H1 (cell line): ENCODE data around the gene DPYSL3. TPM values are rescaled to one million over a fixed set of nuclear protein-coding genes. Genes with fewer than 3 reads are reported as not detected.

Experiments
- CTCF ChIA-PET: fragments of 300-600 bp; sonication (Branson Sonifier 250); formaldehyde crosslinking; loops from one replicate; lab custom pipeline; 2021; ENCODE audit not compliant: partially characterized antibody; lab: Charles Lee
- POLR2A ChIA-PET: fragments of 300-600 bp; sonication (Branson Sonifier 250); formaldehyde crosslinking; loops from one replicate; lab custom pipeline; 2021; ENCODE audit warnings: inconsistent platforms; ENCODE audit not compliant: partially characterized antibody; lab: Charles Lee
- DNase-seq, 2 experiments: peaks; one replicate each; pipeline versions ENCODE4 v3.0.0 to v3.0.0-alpha.2; 2010 to 2022; ENCODE audit warnings: low spot score in 2 of 2, low read depth in 1 of 2, mixed read lengths in 1 of 2
- FAIRE-seq: peaks from 2 replicates; lab custom pipeline; 2011; peaks lifted over from hg19 to GRCh38; lab: Jason Lieb, UNC
- H2AFZ ChIP-seq: 2 replicates; pipeline ENCODE4 v1.8.1; 2012; ENCODE audit warnings: low read length, inconsistent platforms
- H2AK5ac ChIP-seq: 2 replicates; pipeline ENCODE4 v1.6.1; 2013; ENCODE audit warnings: low read depth, low read length
- H2BK120ac ChIP-seq: replicated peaks from 2 replicates; pipeline ENCODE3; 2013; ENCODE audit warnings: low read depth, low read length, inconsistent platforms
- H2BK12ac ChIP-seq: 2 replicates; pipeline ENCODE4 v1.6.1; 2013; ENCODE audit warnings: low read depth, low read length
- H2BK15ac ChIP-seq: 2 replicates; pipeline ENCODE4 v1.6.1; 2013; ENCODE audit warnings: low read length
- H2BK20ac ChIP-seq: 2 replicates; pipeline ENCODE4 v1.6.1; 2013; ENCODE audit warnings: low read length
- H2BK5ac ChIP-seq: 2 replicates; pipeline ENCODE4 v1.6.1; 2013; ENCODE audit warnings: low read depth, low read length
- H3K14ac ChIP-seq: 2 replicates; pipeline ENCODE4 v1.6.1; 2013; ENCODE audit warnings: inconsistent platforms; ENCODE audit not compliant: insufficient read length
- H3K18ac ChIP-seq: 2 replicates; pipeline ENCODE4 v1.6.1; 2013; ENCODE audit warnings: low read length; ENCODE audit errors: extremely low read depth
- H3K23ac ChIP-seq: 2 replicates; pipeline ENCODE4 v1.6.1; 2013; ENCODE audit warnings: inconsistent platforms; ENCODE audit not compliant: insufficient read length
- H3K23me2 ChIP-seq: 2 replicates; pipeline ENCODE4 v1.6.1; 2013; ENCODE audit warnings: low read depth, low read length
- H3K27ac ChIP-seq: 2 replicates; pipeline ENCODE4 v1.6.1; 2011; ENCODE audit warnings: low read depth, low read length, inconsistent platforms
- H3K27me3 ChIP-seq, 4 experiments: replicated peaks in 1 of 4; 1 replicate in 1 of 4; 2 replicates in 3 of 4; pipeline versions ENCODE4 v1.6.1 to v1.8.1; 2011 to 2013; ENCODE audit warnings: low read length in 3 of 4, mild to moderate bottlenecking in 3 of 4, inconsistent platforms in 2 of 4, mixed read lengths in 2 of 4, moderate library complexity in 1 of 4; ENCODE audit not compliant: control insufficient read depth in 3 of 4, insufficient read depth in 3 of 4; ENCODE audit errors: extremely low read depth in 1 of 4
- H3K36me3 ChIP-seq, 4 experiments: 2 replicates each; pipeline versions ENCODE4 v1.6.1 to v1.8.1; 2011 to 2013; ENCODE audit warnings: mild to moderate bottlenecking in 4 of 4, low read length in 3 of 4, moderate library complexity in 2 of 4, control low read depth in 1 of 4, inconsistent platforms in 1 of 4; ENCODE audit not compliant: insufficient read depth in 4 of 4, control insufficient read depth in 2 of 4
- H3K4ac ChIP-seq: replicated peaks from 2 replicates; pipeline ENCODE3; 2013; ENCODE audit warnings: low read length, low read depth, mixed read lengths, inconsistent platforms; ENCODE audit not compliant: insufficient read length
- H3K4me1 ChIP-seq, 4 experiments: replicated peaks in 1 of 4; 1 replicate in 1 of 4; 2 replicates in 3 of 4; pipeline versions ENCODE4 v1.6.1 to v1.8.1; 2011 to 2013; ENCODE audit warnings: low read length in 3 of 4, inconsistent platforms in 2 of 4, mixed read lengths in 1 of 4; ENCODE audit not compliant: insufficient read depth in 4 of 4, control insufficient read depth in 3 of 4
- H3K4me2 ChIP-seq, 2 experiments: 2 replicates each; pipeline versions ENCODE4 v1.6.1 to v1.8.1; 2011 to 2013; ENCODE audit warnings: low read depth in 2 of 2, low read length in 2 of 2, control low read depth in 1 of 2, inconsistent platforms in 1 of 2, mild to moderate bottlenecking in 1 of 2; ENCODE audit not compliant: insufficient read depth in 1 of 2
- H3K4me3 ChIP-seq, 4 experiments: fragments of 200-600, 300-600 bp in 1 of 4; sonication (generic), shearing (Covaris generic), sonication (Bioruptor Twin) in 1 of 4; 2 replicates each; pipeline versions ENCODE4 v1.5.1 to v1.8.1; 2011 to 2016; ENCODE audit warnings: low read length in 4 of 4, low read depth in 3 of 4, control low read depth in 2 of 4, inconsistent platforms in 2 of 4, mild to moderate bottlenecking in 2 of 4, mixed read lengths in 1 of 4, moderate library complexity in 1 of 4; ENCODE audit not compliant: insufficient read depth in 2 of 4; ENCODE audit errors: extremely low read depth in 1 of 4
- H3K56ac ChIP-seq: replicated peaks from 2 replicates; pipeline ENCODE3; 2013; ENCODE audit warnings: low read depth, mild to moderate bottlenecking, mixed read lengths, low read length, inconsistent platforms; ENCODE audit not compliant: insufficient read length
- H3K79me1 ChIP-seq: 2 replicates; pipeline ENCODE4 v1.6.1; 2013; ENCODE audit warnings: low read depth, low read length, control low read depth
- H3K79me2 ChIP-seq, 2 experiments: 2 replicates each; pipeline versions ENCODE4 v1.6.1 to v1.8.1; 2012 to 2013; ENCODE audit warnings: low read length in 2 of 2, mild to moderate bottlenecking in 2 of 2, inconsistent platforms in 1 of 2; ENCODE audit not compliant: insufficient read depth in 2 of 2, control insufficient read depth in 1 of 2
- H3K9ac ChIP-seq, 4 experiments: replicated peaks in 1 of 4; 1 replicate in 1 of 4; 2 replicates in 3 of 4; pipeline versions ENCODE4 v1.6.1 to v1.8.1; 2011 to 2013; ENCODE audit warnings: low read depth in 3 of 4, low read length in 3 of 4, control low read depth in 2 of 4, mild to moderate bottlenecking in 2 of 4, moderate library complexity in 2 of 4, inconsistent platforms in 1 of 4; ENCODE audit errors: extremely low read depth in 1 of 4
- H3K9me3 ChIP-seq, 2 experiments: 2 replicates each; pipeline versions ENCODE4 v1.6.1 to v1.8.1; 2012 to 2013; ENCODE audit warnings: mild to moderate bottlenecking in 2 of 2, moderate library complexity in 2 of 2, control low read depth in 1 of 2, inconsistent platforms in 1 of 2, low read depth in 1 of 2, low read length in 1 of 2, mixed read lengths in 1 of 2; ENCODE audit not compliant: insufficient read depth in 2 of 2
- H4K20me1 ChIP-seq, 2 experiments: replicated peaks in 1 of 2; 2 replicates each; pipeline versions ENCODE3 to v1.8.1; 2011 to 2013; ENCODE audit warnings: inconsistent platforms in 2 of 2, low read length in 2 of 2, mild to moderate bottlenecking in 1 of 2; ENCODE audit not compliant: insufficient read depth in 2 of 2, control insufficient read depth in 1 of 2
- H4K5ac ChIP-seq: 2 replicates; pipeline ENCODE4 v1.6.1; 2013; ENCODE audit warnings: low read length, low read depth, mixed read lengths, inconsistent platforms; ENCODE audit not compliant: insufficient read length
- H4K8ac ChIP-seq: 2 replicates; pipeline ENCODE4 v1.8.0; 2013; ENCODE audit warnings: mild to moderate bottlenecking, moderate library complexity, low read length, inconsistent platforms; ENCODE audit not compliant: insufficient read depth; ENCODE audit errors: extremely low read depth
- H4K91ac ChIP-seq: replicated peaks from 2 replicates; pipeline ENCODE3; 2013; ENCODE audit warnings: low read length, mixed read lengths, inconsistent platforms; ENCODE audit not compliant: insufficient read length
- ASH2L ChIP-seq: fragments of 200-600, 300-600 bp; sonication (generic); IDR thresholded peaks from one replicate; pipeline ENCODE4 v1.7.1; 2017; ENCODE audit warnings: low read length
- CEBPB ChIP-seq: IDR thresholded peaks from 2 replicates; pipeline ENCODE4 v1.6.1; 2012; ENCODE audit warnings: low read depth, low read length
- HDAC2 ChIP-seq, 2 experiments: fragments of 300-600 bp in 1 of 2; sonication (generic) in 1 of 2; IDR thresholded peaks; 2 replicates each; pipeline ENCODE4 v1.6.1; 2011 to 2012; ENCODE audit warnings: low read depth in 2 of 2, low read length in 2 of 2, mild to moderate bottlenecking in 2 of 2, moderate library complexity in 2 of 2, borderline replicate concordance in 1 of 2, inconsistent platforms in 1 of 2
- YY1 ChIP-seq: IDR thresholded peaks from 2 replicates; pipeline ENCODE4 v1.6.1; 2011; ENCODE audit warnings: low read depth, mild to moderate bottlenecking, low read length
- WGBS, 2 experiments: shearing (Covaris generic) in 1 of 2; methylation state at CpG; one replicate each; pipeline versions ENCODE4 v1.1.6 to v1.1.7; 2013 to 2015; ENCODE audit warnings: low lambda C conversion rate in 2 of 2, mixed read lengths in 2 of 2, inconsistent platforms in 1 of 2, low coverage in 1 of 2, missing lambda C conversion rate in 1 of 2; ENCODE audit not compliant: insufficient replicate concordance in 2 of 2, insufficient coverage in 1 of 2, insufficient read length in 1 of 2; ENCODE audit errors: extremely low coverage in 1 of 2, missing lambda C conversion rate in 1 of 2; 5-methylcytosine and 5-hydroxymethylcytosine counted together
- polyA plus RNA-seq, 7 experiments: library from polyadenylated mRNA; depleted of rRNA in 3 of 7; stranded (reverse) in 5 of 7; unstranded in 2 of 7; fragments of >200 nt in 5 of 7; fragments of 200-250 nt in 2 of 7; gene quantifications; 1 replicate in 5 of 7; 2 replicates in 1 of 7; 4 replicates in 1 of 7; pipeline versions ENCODE4 v1.2.1 to v1.2.3, GENCODE V29; 2011 to 2013; ENCODE audit warnings: missing spikeins in 2 of 7, mixed read lengths in 2 of 7
- total RNA-seq: library from RNA; stranded (reverse); fragmentation: NEBNext Ultra II Directional; extraction: Animal tissue kit (Norgen Biotek cat#: 25700); gene quantifications from 2 replicates; pipeline ENCODE4 v1.2.1, GENCODE V29; 2021

The DPYSL3 gene
- total and polyA plus RNA-seq, 2 of the 8 experiments (the other 6 are each of a cell fraction or from before 2014, with no cell fraction given) = 268 to 387 TPM

- Histone ChIP-seq H3K4me3 (no peak overlapping the region), H2BK15ac (no peak overlapping the region)
- TF ChIP-seq CEBPB = no peak
- TF ChIP-seq ASH2L = no peak
- TF ChIP-seq HDAC2 (IDR thresholded peaks at IDR 0.05; ENCODE audit: borderline replicate concordance in 1 of 2, low read depth in 2 of 2, low read length in 2 of 2) = no peak
- TF ChIP-seq YY1 = no peak
- TF ChIP-seq, all 59 proteins: peak for 0
- peaks cover 0 to 11% of the 10 kb centered on the region in 2 experiments; a peak in 2 of 4 replicates for H3K79me2 ChIP-seq
- no peaks in the 10 kb centered on the region for H3K27me3 ChIP-seq
- no peak overlapping the region for H2AFZ ChIP-seq
- H3K4ac ChIP-seq = no peak overlapping the region
- no peak overlapping the region for H3K18ac ChIP-seq
- no peak overlapping the region for H3K56ac ChIP-seq
- 90% methylated on average over 8 of the region's 8 CpGs; no CpG with 5 or more reads in 1 of the 2 experiments for WGBS, 2 experiments
- no peak overlapping the region for H2BK20ac ChIP-seq
- FAIRE-seq (no peak), DNase-seq (no peak)
- no peak overlapping the region for H2BK120ac ChIP-seq
- no peak overlapping the region for H2AK5ac ChIP-seq
- POLR2A ChIA-PET = interaction anchor here (3.2 kb wide), 1 partner anchor 16 kb away, joined by 10 read pairs; no protein-coding TSS in a partner anchor
- H4K8ac ChIP-seq = no peak overlapping the region; the same call in 1 of the 2 replicates
- no peak overlapping the region for H3K4me2 ChIP-seq
- H4K5ac ChIP-seq = no peak overlapping the region
- H4K91ac ChIP-seq = no peak overlapping the region
- H4K20me1 ChIP-seq = peaks cover 0 to 16% of the 10 kb centered on the region in 2 experiments
- peaks cover 82 to 100% (median 99%) of the 10 kb centered on the region in 4 experiments for H3K36me3 ChIP-seq
- no peaks in the 10 kb centered on the region for H3K9me3 ChIP-seq
- H3K9ac ChIP-seq = no peak overlapping the region
- H3K27ac ChIP-seq = no peak overlapping the region
- no peaks in the 10 kb centered on the region for H3K4me1 ChIP-seq
- H3K23ac ChIP-seq = no peak overlapping the region
- H3K23me2 ChIP-seq = no peaks in the 10 kb centered on the region
- H2BK5ac ChIP-seq = no peak overlapping the region
- H2BK12ac ChIP-seq = no peak overlapping the region
- no peak overlapping the region for H3K14ac ChIP-seq
- H3K79me1 ChIP-seq = peaks cover 5% of the 10 kb centered on the region; the same call in 1 of the 2 replicates
- CTCF ChIA-PET = interaction anchor here (0.9 to 3.2 kb wide), 4 partner anchors 12 to 22 kb away, joined by 3 to 12 read pairs (median 7); no protein-coding TSS in a partner anchor
These were observed 99.1 kb downstream of the DPYSL3 start for GRCh38 chr5:147410496-147411358.
